IPS DF 6.9 (cell line): ENCODE results near the gene AGTRAP.

Experiments
- DNase-seq: peaks from one replicate; pipeline ENCODE4 v3.0.0-alpha.2; 2013; ENCODE audit warnings: low read depth, low spot score
- H3K27ac ChIP-seq: one replicate; pipeline ENCODE4 v1.5.1; 2013; ENCODE audit warnings: low read length, control low read depth
- H3K27me3 ChIP-seq: 2 replicates; pipeline ENCODE4 v1.6.1; 2013; ENCODE audit warnings: mild to moderate bottlenecking, low read length; ENCODE audit not compliant: control insufficient read depth, insufficient read depth
- H3K36me3 ChIP-seq: 2 replicates; pipeline ENCODE4 v1.6.1; 2013; ENCODE audit warnings: low read length; ENCODE audit not compliant: control insufficient read depth, insufficient read depth
- H3K4me1 ChIP-seq: 2 replicates; pipeline ENCODE4 v1.6.1; 2013; ENCODE audit warnings: low read length; ENCODE audit not compliant: control insufficient read depth, insufficient read depth
- H3K4me3 ChIP-seq: 2 replicates; pipeline ENCODE4 v1.5.1; 2013; ENCODE audit warnings: mild to moderate bottlenecking, low read length
- H3K9me3 ChIP-seq: 2 replicates; pipeline ENCODE4 v1.6.1; 2013; ENCODE audit warnings: low read length, inconsistent platforms; ENCODE audit not compliant: control insufficient read depth, insufficient read depth
- WGBS: extraction: QIAGEN DNeasy Blood & Tissue Kit; methylation state at CpG from one replicate; pipeline ENCODE4 v1.1.7; 2013; ENCODE audit warnings: mixed read lengths, missing lambda C conversion rate; ENCODE audit not compliant: insufficient read length, insufficient coverage; 5-methylcytosine and 5-hydroxymethylcytosine counted together

The AGTRAP gene

DNA sequence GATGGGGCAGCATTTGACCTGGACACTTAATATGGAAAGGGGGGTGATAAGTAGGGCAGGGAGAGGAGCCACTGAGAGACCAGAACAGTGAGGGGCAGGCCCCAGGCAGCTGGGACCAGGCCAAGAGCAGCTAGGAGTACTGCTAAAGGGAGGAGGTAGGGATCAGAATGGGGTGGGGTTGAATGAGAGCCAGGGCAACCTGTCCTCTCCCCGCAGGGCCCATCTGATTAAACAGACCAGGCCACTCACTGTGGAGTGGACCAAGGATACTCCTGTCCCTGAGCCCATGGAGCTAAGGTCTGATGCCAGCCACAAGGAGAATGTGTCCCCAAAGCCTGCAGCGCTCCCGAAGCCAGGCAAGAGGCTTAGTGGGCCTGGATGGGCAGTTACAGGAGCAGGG, 28.2 kb downstream of the AGTRAP start:
- Histone ChIP-seq H3K27me3 (peaks cover 8% of the 10 kb centered on the region), H3K36me3 (no peaks in the 10 kb centered on the region)
- WGBS, result no CpG with 5 or more reads among the region's 3 CpGs

DNA sequence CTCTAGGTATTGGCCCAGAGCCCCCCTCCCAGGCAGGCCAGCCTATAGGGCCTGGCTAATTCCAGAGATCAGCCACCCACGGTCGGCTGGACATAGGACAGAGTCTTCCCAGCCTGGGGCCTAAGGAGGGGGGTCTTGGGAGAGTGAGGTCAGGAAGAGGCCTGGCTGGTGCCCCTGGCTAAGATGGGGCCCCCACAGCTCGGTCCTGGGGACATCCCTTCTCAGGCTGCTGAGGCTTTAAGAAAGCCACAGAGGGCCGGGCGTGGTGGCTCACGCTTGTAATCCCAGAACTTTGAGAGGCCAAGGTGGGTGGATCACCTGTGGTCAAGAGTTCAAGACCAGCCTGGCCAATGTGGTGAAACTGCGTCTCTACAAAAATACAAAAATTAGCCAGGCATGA, 28.6 kb downstream of the AGTRAP start:
- DNase-seq, result no peak
- no peak overlapping the region for H3K4me3 ChIP-seq
- no peaks in the 10 kb centered on the region for H3K36me3 ChIP-seq
- peaks cover 8% of the 10 kb centered on the region for H3K27me3 ChIP-seq
- no peak overlapping the region for H3K27ac ChIP-seq
- no CpG with 5 or more reads among the region's 7 CpGs for WGBS
- H3K9me3 ChIP-seq, result no peaks in the 10 kb centered on the region
- H3K4me1 ChIP-seq, result no peaks in the 10 kb centered on the region

More for the DNA sequence above, 28.2 kb downstream of the AGTRAP start:
- no peak for DNase-seq
- Histone ChIP-seq H3K4me3 (no peak overlapping the region), H3K9me3 (no peaks in the 10 kb centered on the region), H3K4me1 (no peaks in the 10 kb centered on the region), H3K27ac (no peak overlapping the region)

DNA sequence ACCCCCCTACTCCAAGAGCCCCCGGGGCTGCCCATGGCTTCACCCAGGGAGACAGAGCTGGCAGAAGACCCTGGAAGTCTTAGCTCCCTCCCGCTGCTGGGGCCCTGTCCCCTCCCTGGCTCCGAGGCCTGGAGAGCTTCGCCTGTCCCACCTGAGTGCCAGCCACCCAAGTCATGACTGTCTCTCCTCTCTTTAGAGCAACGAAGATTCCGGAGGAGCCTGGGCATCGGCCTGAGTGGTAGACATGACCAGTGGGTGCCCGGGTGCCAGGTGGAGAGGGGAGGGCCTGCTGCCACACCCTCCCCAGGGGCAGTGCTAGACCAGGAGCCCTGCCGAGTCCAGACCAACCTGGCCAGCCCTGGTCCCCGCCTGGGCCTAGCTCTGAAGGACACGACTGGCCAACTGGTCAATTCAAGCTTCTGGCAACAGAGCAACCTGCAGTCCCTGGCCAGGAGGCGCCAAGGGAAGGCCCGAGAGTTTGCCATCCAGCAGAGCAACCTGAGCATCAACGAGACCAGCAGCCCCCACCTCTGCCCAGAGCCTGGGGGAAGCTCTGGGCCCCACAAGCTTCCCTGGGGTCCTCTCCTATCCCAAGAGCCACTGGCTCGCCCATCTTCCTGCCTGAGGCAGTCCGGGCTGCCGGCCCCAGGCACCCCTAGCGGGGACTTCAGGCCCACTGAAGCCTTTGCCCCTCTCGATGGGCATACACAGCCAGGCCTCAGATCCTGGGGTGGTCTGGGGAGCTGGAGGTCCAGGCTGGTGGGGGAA, 29.9 kb downstream of the AGTRAP start:
- H3K9me3 ChIP-seq, result no peaks in the 10 kb centered on the region
- no CpG with 5 or more reads among the region's 19 CpGs for WGBS
- DNase-seq, result no peak
- no peak overlapping the region for H3K27ac ChIP-seq
- peaks cover 8% of the 10 kb centered on the region for H3K27me3 ChIP-seq
- no peak overlapping the region for H3K4me3 ChIP-seq
- no peaks in the 10 kb centered on the region for H3K36me3 ChIP-seq
- H3K4me1 ChIP-seq, result no peaks in the 10 kb centered on the region

DNA sequence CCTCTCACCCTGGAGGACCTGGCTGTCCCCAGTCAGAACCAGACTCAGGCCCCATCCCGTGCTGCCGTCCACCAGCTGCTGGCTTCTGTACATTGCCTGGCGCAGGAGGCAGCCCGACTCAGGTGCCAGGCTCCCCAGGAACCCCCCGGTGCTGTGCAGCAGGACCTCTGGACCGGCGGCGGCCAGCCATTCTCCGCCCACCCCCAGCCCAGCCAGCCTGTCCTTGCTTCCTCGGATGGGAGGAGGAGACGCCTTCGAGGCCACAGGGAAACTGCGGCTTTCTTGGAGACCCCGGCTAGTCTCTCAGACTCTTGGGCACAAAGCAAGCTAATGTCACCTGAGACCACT, 30.5 kb downstream of the AGTRAP start:
- no peaks in the 10 kb centered on the region for H3K9me3 ChIP-seq
- WGBS, result no CpG with 5 or more reads among the region's 14 CpGs
- no peak overlapping the region for H3K27ac ChIP-seq
- no peak for DNase-seq
- no peaks in the 10 kb centered on the region for H3K4me1 ChIP-seq
- no peak overlapping the region for H3K4me3 ChIP-seq
- H3K36me3 ChIP-seq, result no peaks in the 10 kb centered on the region
- H3K27me3 ChIP-seq, result peaks cover 4% of the 10 kb centered on the region

DNA sequence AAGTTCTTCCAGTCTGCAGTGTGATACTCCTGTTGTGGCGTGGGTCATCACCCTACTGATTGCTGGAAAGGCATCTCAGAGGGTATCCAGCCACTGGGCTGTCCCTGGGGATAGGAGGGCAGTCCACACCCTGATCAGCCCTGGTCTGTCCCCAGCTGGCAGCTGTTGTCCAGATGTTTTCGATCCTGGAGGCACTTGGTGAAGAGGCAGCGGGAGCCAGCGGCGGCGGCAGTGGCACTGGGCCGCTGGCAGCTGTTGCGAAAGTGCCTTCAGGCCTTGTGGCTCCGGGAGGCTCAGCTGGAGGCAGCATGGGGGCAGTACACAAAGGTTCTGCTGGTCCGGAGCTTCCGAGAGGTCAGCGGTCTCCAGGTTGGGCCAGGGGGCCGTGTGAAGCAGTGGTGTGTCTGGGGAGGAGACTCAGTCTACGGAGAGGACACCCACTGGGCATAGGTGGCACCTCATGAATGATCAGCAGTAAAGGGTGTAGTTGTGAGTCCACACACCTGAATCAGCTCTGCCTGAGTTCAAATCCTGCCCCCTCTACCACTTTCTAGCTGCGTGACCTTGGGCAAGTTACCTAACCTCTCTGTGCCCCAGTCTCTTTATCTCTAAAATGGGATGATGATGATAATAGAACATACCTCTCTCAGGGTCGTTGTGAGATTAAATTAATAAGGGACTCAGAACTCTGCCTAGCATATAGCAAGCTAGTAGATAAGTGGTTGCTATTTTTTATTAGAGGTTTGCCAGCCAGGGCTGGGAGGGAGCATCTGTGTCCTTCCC, 32.2 kb downstream of the AGTRAP start:
- Histone ChIP-seq H3K36me3 (no peaks in the 10 kb centered on the region), H3K4me1 (no peaks in the 10 kb centered on the region), H3K27ac (no peak overlapping the region), H3K27me3 (no peaks in the 10 kb centered on the region), H3K9me3 (no peaks in the 10 kb centered on the region), H3K4me3 (no peak overlapping the region)
- WGBS, result no CpG with 5 or more reads among the region's 16 CpGs
- no peak for DNase-seq

DNA sequence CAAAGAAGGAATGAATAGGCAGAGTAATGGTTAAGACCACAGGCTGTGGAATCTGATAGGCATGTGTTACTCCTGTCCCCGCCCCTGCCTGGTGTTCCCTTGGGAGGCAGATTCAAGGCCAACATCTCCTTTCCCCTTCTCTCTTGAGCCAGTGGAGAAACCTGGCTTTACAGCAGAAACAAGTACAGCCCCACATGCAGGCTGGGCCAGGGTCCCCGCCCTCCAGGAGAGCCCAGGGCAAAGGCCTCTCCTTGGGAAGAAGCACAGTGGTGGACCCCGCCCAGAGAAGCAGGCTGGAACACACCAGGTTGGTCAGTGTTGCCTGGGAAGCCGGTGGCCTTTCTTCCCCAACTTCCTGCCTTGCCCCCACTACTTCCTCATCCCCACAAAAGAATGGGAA, 32.9 kb downstream of the AGTRAP start:
- Histone ChIP-seq H3K9me3 (no peaks in the 10 kb centered on the region), H3K4me3 (no peak overlapping the region), H3K27ac (no peak overlapping the region), H3K27me3 (no peaks in the 10 kb centered on the region), H3K36me3 (no peaks in the 10 kb centered on the region), H3K4me1 (no peaks in the 10 kb centered on the region)
- no CpG with 5 or more reads among the region's 4 CpGs for WGBS
- no peak for DNase-seq

DNA sequence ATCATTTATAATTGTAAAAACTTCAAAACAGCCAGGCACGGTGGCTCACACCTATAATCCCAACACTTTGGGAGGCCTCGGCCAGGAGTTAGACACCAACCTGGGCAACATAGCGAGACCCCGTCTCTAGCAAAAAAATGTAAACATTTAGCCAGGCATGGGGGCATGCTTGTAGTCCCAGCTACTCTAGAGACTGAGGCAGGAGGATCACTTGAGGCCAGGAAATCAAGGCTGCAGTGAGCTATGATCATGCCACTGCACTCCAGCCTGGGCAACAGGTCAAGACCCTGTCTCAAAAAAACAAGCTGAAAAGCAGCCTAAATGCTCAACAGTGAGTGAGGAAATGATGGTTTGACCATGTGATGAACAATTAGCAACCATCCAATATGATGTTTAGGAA, 33.3 kb downstream of the AGTRAP start:
- no peaks in the 10 kb centered on the region for H3K36me3 ChIP-seq
- H3K4me1 ChIP-seq, result no peaks in the 10 kb centered on the region
- no peak overlapping the region for H3K27ac ChIP-seq
- H3K9me3 ChIP-seq, result no peaks in the 10 kb centered on the region
- DNase-seq, result no peak
- no peak overlapping the region for H3K4me3 ChIP-seq
- no CpG with 5 or more reads among the region's 4 CpGs for WGBS
- H3K27me3 ChIP-seq, result no peaks in the 10 kb centered on the region

DNA sequence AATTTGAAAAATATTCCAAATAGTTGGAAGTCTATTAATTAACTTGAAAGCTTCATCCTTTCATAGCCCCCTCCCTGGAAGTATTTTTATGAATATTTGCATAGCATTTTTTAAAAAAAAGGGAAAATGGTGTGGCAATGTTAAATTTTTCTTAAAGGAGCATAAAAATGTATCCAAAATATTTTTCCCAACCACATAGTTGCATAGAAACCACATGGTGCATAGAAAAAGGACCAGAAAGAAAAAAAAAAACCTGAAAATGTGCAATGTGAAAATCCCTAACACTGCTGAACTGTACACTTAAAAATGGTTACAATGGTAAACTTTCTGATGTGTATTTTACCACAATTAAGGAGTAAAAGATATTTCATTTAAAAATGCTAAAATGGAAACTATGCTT, 34.1 kb downstream of the AGTRAP start:
- Histone ChIP-seq H3K36me3 (no peaks in the 10 kb centered on the region), H3K27me3 (no peaks in the 10 kb centered on the region), H3K4me3 (no peak overlapping the region), H3K9me3 (no peaks in the 10 kb centered on the region), H3K4me1 (no peaks in the 10 kb centered on the region), H3K27ac (no peak overlapping the region)
- no peak for DNase-seq

DNA sequence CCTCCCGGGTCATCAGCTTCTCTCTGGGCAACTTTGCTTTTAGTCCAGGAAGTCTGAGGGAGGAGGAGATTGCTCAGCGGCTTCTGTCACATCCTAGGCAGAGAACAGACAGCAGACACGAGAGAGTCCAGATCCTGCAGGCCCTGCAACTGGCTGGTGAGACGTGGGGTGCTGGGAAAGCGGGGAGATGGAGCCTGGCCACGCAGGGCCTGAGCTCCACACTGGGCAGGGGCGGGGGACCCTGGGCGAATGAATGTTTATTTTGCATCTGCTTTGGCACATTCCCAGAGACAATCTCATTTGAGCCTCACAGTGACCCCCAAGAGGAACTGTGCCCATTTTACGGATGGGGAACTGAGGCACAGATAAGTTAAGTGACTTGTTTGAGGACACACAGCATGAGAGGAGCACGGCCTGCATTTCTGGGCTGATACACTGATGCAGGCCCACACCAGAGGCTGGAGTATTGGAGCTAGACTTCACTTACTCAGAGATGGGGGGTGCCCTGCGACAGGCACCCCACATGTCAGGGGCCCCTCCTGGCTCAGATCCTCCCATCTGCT, 35.6 kb downstream of the AGTRAP start:
- no peak for DNase-seq
- Histone ChIP-seq H3K27me3 (no peaks in the 10 kb centered on the region), H3K4me3 (no peak overlapping the region), H3K9me3 (no peaks in the 10 kb centered on the region), H3K27ac (no peak overlapping the region), H3K4me1 (no peaks in the 10 kb centered on the region), H3K36me3 (no peaks in the 10 kb centered on the region)
- no CpG with 5 or more reads among the region's 11 CpGs for WGBS

DNA sequence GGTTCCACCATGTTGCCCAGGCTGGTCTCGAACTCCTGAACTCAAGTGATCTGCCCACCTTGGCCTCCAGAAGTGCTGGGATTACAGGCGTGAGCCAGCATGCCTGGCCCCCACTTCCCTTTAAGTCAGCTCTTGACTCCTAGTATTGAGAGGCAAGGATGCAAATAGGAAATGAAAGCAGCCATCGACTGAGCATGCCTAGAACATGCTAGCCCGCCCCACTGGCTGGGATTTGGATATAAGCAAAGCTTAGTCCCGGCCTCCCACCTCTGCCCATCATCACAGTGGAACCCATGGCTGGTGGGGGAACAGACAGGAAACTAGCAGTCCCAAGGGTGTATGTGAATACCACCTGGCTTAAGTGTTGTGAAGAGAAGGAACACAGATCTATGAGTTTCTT, 36.5 kb downstream of the AGTRAP start:
- no peaks in the 10 kb centered on the region for H3K36me3 ChIP-seq
- no peaks in the 10 kb centered on the region for H3K4me1 ChIP-seq
- no CpG with 5 or more reads among the region's 5 CpGs for WGBS
- H3K9me3 ChIP-seq, result no peaks in the 10 kb centered on the region
- no peak for DNase-seq
- no peaks in the 10 kb centered on the region for H3K27me3 ChIP-seq
- no peak overlapping the region for H3K4me3 ChIP-seq
- H3K27ac ChIP-seq, result no peak overlapping the region
